K562 (cell line): ENCODE data around the gene TENM4. TPM values are rescaled to one million over a fixed set of nuclear protein-coding genes. Genes with fewer than 3 reads are reported as not detected.

Source experiments
- BDP1 ChIP-seq: IDR thresholded peaks from 3 replicates; pipeline ENCODE4 v1.6.1; 2011; ENCODE audit not compliant: insufficient read length, insufficient read depth
- DEAF1 ChIP-seq: fragments of 450-650 bp; formaldehyde crosslinking; IDR thresholded peaks from 2 replicates; pipeline ENCODE4 v1.4.0; 2020; ENCODE audit warnings: mild to moderate bottlenecking, moderate library complexity
- E2F3 ChIP-seq: fragments of 250-450 bp; sonication (Bioruptor Pico); IDR thresholded peaks from 2 replicates; pipeline ENCODE4 v1.4.0; 2020; ENCODE audit warnings: mild to moderate bottlenecking
- HNRNPUL1 ChIP-seq: fragments of 200-400 bp; formaldehyde crosslinking; IDR thresholded peaks from 2 replicates; pipeline ENCODE4 v1.6.1; 2017; ENCODE audit warnings: low read length
- NFE2 ChIP-seq: IDR thresholded peaks from 2 replicates; pipeline ENCODE4 v1.6.1; 2014; ENCODE audit warnings: antibody characterized with exemption, low read depth
- PML ChIP-seq: IDR thresholded peaks from 2 replicates; pipeline ENCODE4 v1.6.1; 2012; ENCODE audit warnings: low read length, inconsistent platforms
- POLR2G ChIP-seq: fragments of 200-400 bp; formaldehyde crosslinking; IDR thresholded peaks from 2 replicates; pipeline ENCODE4 v1.6.1; 2017; ENCODE audit warnings: low read depth, mild to moderate bottlenecking, antibody characterized with exemption, low read length, moderate library complexity
- SREBF1 ChIP-seq: fragments of 150-350 bp; IDR thresholded peaks from 2 replicates; pipeline ENCODE4 v1.6.1; 2014; ENCODE audit warnings: antibody characterized with exemption, low read depth, low read length, borderline replicate concordance
- TFAM ChIP-seq: fragments of 250-450 bp; sonication (Bioruptor Pico); conservative IDR thresholded peaks from 2 replicates; pipeline ENCODE4 v1.5.0; 2021; ENCODE audit warnings: mild to moderate bottlenecking, moderate library complexity
- ZBTB26 ChIP-seq: fragments of 450-650 bp; formaldehyde crosslinking; IDR thresholded peaks from 2 replicates; pipeline ENCODE4 v1.4.0; 2022; ENCODE audit warnings: missing genetic modification characterization
- ZNF134 ChIP-seq: fragments of 250-450 bp; sonication (Bioruptor Pico); conservative IDR thresholded peaks from 2 replicates; pipeline ENCODE4 v1.4.0; 2020
- ZNF280B ChIP-seq: fragments of 250-450 bp; sonication (Bioruptor Pico); IDR thresholded peaks from 2 replicates; pipeline ENCODE4 v1.5.1; 2021; ENCODE audit warnings: mild to moderate bottlenecking
- polyA plus RNA-seq, 8 experiments: library from polyadenylated mRNA; depleted of rRNA in 4 of 8; stranded (reverse) in 5 of 8; unstranded in 3 of 8; fragments of >200 nt; fragmentation: Nextera tagmentation in 2 of 8; fragmentation: Illumina TruSeq in 1 of 8; extraction: Ambion mirVana in 2 of 8; extraction: Trizol in 1 of 8; gene quantifications; 2 replicates each; pipeline versions ENCODE4 v1.2.1 to v1.2.3, GENCODE V29; 2011 to 2014; ENCODE audit warnings: inconsistent platforms in 1 of 8, missing spikeins in 1 of 8
- total RNA-seq, 7 experiments: library from RNA; depleted of rRNA in 6 of 7; stranded (reverse); fragments of >200 nt in 6 of 7; fragmentation: Illumina TruSeq in 2 of 7; extraction: Trizol in 2 of 7; gene quantifications; 2 replicates each; pipeline versions ENCODE4 v1.2.1 to v1.2.3, GENCODE V29; 2011 to 2021; ENCODE audit warnings: low replicate concordance in 1 of 7
- TF ChIP-seq, protein P1 (sequence below), 3 experiments: IDR thresholded peaks in 2 of 3; conservative IDR thresholded peaks in 1 of 3; 2 replicates each; pipeline ENCODE4 v1.5.1; 2011 to 2012; ENCODE audit warnings: low read length in 3 of 3, mild to moderate bottlenecking in 3 of 3, control low read depth in 2 of 3, improper control_type of control experiment in 1 of 3, inconsistent platforms in 1 of 3, low read depth in 1 of 3, mixed read lengths in 1 of 3, moderate library complexity in 1 of 3; ENCODE audit not compliant: insufficient read depth in 2 of 3
- TF ChIP-seq, protein P2 (sequence below): fragments of 450-650 bp; IDR thresholded peaks from 2 replicates; pipeline ENCODE4 v1.6.1; 2017; ENCODE audit warnings: mild to moderate bottlenecking, moderate library complexity
- TF ChIP-seq, protein P3 (sequence below): fragments of 450-650 bp; IDR thresholded peaks from 2 replicates; pipeline ENCODE4 v1.6.1; 2018; ENCODE audit warnings: mild to moderate bottlenecking, low read depth; ENCODE audit not compliant: partially characterized antibody
- TF ChIP-seq, protein P4 (sequence below): fragments of 250-450 bp; sonication (Bioruptor Pico); IDR thresholded peaks from 2 replicates; pipeline ENCODE4 v1.4.0; 2020; ENCODE audit warnings: mild to moderate bottlenecking

The TENM4 gene
- total and polyA plus RNA-seq, 9 of the 15 experiments (the other 6 are each of a cell fraction or from before 2014, with no cell fraction given), result 0.16 TPM; not detected in 8

DNA sequence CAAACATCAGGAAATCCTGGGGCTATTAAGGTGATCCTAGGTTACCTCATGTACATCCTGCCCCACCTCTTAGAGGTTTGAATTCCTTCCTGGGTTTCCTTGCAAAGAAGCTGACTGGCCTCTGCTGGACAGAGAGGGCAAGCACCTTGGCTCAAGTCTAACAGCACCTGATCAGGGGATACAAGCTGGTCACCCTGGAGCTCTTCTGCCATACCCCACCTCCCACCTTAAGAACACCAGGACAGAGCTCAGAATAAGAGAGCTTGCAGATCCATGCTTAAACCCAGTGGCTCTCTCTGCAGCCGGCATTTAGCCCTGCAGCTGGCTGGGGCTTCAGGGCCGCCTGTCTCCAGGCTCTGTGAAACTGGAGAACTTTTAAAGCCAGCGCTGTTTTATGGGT is 479.6 kb downstream of the TENM4 start (continued):
- TF ChIP-seq ZNF280B (no peak), ZBTB26 (CRISPR knock-in tag) (no peak), HNRNPUL1 (no peak), E2F3 (CRISPR knock-in tag) (no peak), DEAF1 (CRISPR knock-in tag) (peak; percentile 31; the same call in 1 of the 2 replicates), POLR2G (no peak), TFAM (no peak), SREBF1 (no peak), NFE2 (no peak), BDP1 (no peak), ZNF134 (CRISPR knock-in tag) (peak; percentile 82), PML (no peak)
- TF ChIP-seq, protein P1, sequence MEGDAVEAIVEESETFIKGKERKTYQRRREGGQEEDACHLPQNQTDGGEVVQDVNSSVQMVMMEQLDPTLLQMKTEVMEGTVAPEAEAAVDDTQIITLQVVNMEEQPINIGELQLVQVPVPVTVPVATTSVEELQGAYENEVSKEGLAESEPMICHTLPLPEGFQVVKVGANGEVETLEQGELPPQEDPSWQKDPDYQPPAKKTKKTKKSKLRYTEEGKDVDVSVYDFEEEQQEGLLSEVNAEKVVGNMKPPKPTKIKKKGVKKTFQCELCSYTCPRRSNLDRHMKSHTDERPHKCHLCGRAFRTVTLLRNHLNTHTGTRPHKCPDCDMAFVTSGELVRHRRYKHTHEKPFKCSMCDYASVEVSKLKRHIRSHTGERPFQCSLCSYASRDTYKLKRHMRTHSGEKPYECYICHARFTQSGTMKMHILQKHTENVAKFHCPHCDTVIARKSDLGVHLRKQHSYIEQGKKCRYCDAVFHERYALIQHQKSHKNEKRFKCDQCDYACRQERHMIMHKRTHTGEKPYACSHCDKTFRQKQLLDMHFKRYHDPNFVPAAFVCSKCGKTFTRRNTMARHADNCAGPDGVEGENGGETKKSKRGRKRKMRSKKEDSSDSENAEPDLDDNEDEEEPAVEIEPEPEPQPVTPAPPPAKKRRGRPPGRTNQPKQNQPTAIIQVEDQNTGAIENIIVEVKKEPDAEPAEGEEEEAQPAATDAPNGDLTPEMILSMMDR (IDR thresholded peaks at IDR 0.05 in 2 of 3, conservative IDR thresholded peaks at IDR 0.05 in 1 of 3; ENCODE audit: insufficient read depth in 2 of 3, low read depth in 1 of 3, low read length in 3 of 3), result peak; percentile 40 to 54 (median 48); a peak in 5 of 6 replicates
- TF ChIP-seq, protein P2, sequence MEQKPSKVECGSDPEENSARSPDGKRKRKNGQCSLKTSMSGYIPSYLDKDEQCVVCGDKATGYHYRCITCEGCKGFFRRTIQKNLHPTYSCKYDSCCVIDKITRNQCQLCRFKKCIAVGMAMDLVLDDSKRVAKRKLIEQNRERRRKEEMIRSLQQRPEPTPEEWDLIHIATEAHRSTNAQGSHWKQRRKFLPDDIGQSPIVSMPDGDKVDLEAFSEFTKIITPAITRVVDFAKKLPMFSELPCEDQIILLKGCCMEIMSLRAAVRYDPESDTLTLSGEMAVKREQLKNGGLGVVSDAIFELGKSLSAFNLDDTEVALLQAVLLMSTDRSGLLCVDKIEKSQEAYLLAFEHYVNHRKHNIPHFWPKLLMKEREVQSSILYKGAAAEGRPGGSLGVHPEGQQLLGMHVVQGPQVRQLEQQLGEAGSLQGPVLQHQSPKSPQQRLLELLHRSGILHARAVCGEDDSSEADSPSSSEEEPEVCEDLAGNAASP, result no peak
- TF ChIP-seq, protein P3, sequence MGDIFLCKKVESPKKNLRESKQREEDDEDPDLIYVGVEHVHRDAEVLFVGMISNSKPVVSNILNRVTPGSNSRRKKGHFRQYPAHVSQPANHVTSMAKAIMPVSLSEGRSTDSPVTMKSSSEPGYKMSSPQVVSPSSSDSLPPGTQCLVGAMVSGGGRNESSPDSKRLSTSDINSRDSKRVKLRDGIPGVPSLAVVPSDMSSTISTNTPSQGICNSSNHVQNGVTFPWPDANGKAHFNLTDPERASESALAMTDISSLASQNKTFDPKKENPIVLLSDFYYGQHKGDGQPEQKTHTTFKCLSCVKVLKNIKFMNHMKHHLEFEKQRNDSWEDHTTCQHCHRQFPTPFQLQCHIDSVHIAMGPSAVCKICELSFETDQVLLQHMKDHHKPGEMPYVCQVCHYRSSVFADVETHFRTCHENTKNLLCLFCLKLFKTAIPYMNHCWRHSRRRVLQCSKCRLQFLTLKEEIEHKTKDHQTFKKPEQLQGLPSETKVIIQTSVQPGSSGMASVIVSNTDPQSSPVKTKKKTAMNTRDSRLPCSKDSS, result no peak
- TF ChIP-seq, protein P4, sequence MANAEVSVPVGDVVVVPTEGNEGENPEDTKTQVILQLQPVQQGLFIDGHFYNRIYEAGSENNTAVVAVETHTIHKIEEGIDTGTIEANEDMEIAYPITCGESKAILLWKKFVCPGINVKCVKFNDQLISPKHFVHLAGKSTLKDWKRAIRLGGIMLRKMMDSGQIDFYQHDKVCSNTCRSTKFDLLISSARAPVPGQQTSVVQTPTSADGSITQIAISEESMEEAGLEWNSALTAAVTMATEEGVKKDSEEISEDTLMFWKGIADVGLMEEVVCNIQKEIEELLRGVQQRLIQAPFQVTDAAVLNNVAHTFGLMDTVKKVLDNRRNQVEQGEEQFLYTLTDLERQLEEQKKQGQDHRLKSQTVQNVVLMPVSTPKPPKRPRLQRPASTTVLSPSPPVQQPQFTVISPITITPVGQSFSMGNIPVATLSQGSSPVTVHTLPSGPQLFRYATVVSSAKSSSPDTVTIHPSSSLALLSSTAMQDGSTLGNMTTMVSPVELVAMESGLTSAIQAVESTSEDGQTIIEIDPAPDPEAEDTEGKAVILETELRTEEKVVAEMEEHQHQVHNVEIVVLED (CRISPR knock-in tag), result no peak
